Measurements from ENCODE around the gene RFFL.
A peak's percentile ranks its signal among the peaks of the same experiment; 100 is the strongest.

RFFL gene

GRCh38 chr17:35073991-35074627, 10.6 kb upstream of the RFFL start:
- Mint-ChIP-seq H3K36me3 (peaks cover under 1% of the 10 kb centered on the region), H3K9me3 (no peaks in the 10 kb centered on the region), H3K27me3 (no peaks in the 10 kb centered on the region), H3K27ac (peak overlapping the region; percentile 35), H3K4me1 (peaks cover 28% of the 10 kb centered on the region), H3K4me3 (no peak overlapping the region)
- ATAC-seq (ENCODE audit: low read depth) (no peak), DNase-seq (ENCODE audit: low spot score in 2 of 2) (no peak)

- Mint-ChIP-seq H3K4me3 (no peak overlapping the region), H3K9me3 (no peaks in the 10 kb centered on the region), H3K4me1 (peaks cover 30% of the 10 kb centered on the region), H3K27me3 (no peaks in the 10 kb centered on the region), H3K36me3 (peaks cover 2% of the 10 kb centered on the region), H3K27ac (peak overlapping the region; percentile 35)
- ATAC-seq (ENCODE audit: low read depth) (no peak), DNase-seq (ENCODE audit: low spot score in 2 of 2) (no peak)
Observed at GRCh38 chr17:35073183-35073790, 9.8 kb upstream of the RFFL start.

GRCh38 chr17:35069311-35069710, 5.8 kb upstream of the RFFL start:
- Mint-ChIP-seq H3K27me3 (no peaks in the 10 kb centered on the region), H3K36me3 (peaks cover 4% of the 10 kb centered on the region), H3K27ac (peak overlapping the region; percentile 14), H3K4me3 (no peak overlapping the region), H3K4me1 (peaks cover 28% of the 10 kb centered on the region), H3K9me3 (no peaks in the 10 kb centered on the region)
- no peak for DNase-seq (ENCODE audit: low spot score in 2 of 2)
- peak; percentile 61 for ATAC-seq (ENCODE audit: low read depth)

- Mint-ChIP-seq H3K27me3 (no peaks in the 10 kb centered on the region), H3K4me3 (no peak overlapping the region), H3K36me3 (peaks cover 4% of the 10 kb centered on the region), H3K4me1 (peaks cover 30% of the 10 kb centered on the region), H3K27ac (peak overlapping the region; percentile 14), H3K9me3 (no peaks in the 10 kb centered on the region)
- no peak for ATAC-seq (ENCODE audit: low read depth)
- DNase-seq (ENCODE audit: low spot score in 2 of 2), result no peak
Observed at GRCh38 chr17:35068249-35068648, 4.7 kb upstream of the RFFL start.

DNA sequence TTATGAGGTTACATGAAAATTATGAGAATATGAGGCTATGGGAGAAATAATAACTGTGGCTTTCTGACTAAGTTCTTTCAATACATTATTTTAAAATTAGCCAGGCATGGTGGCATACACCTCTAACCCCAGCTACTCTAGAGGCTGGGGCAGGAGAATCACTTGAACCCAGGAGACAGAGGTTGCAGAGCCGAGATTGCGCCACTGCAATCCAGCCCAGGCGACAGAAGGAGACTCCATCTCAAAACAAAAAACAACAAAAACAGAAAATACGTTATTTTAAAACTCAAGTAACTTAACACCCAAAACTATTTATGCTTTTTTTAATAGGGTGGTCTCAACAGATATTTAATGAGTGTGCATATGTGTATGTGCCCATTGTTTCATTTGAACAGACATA, 2.4 kb upstream of the RFFL start:
- Mint-ChIP-seq H3K4me3 (no peak overlapping the region), H3K4me1 (peaks cover 32% of the 10 kb centered on the region), H3K27me3 (no peaks in the 10 kb centered on the region), H3K27ac (no peak overlapping the region), H3K36me3 (peaks cover 6% of the 10 kb centered on the region), H3K9me3 (no peaks in the 10 kb centered on the region)
- DNase-seq (ENCODE audit: low spot score in 2 of 2) (no peak), ATAC-seq (ENCODE audit: low read depth) (no peak)

GRCh38 chr17:35064516-35065215, 1.2 kb upstream of the RFFL start:
- ATAC-seq (ENCODE audit: low read depth) (no peak), DNase-seq (ENCODE audit: low spot score in 2 of 2) (no peak)
- H3K4me1 Mint-ChIP-seq, result peaks cover 29% of the 10 kb centered on the region
- peak overlapping the region; percentile 94 for H3K27ac Mint-ChIP-seq
- no peaks in the 10 kb centered on the region for H3K9me3 Mint-ChIP-seq
- H3K27me3 Mint-ChIP-seq, result no peaks in the 10 kb centered on the region
- H3K4me3 Mint-ChIP-seq, result peak overlapping the region; percentile 41
- peaks cover 9% of the 10 kb centered on the region for H3K36me3 Mint-ChIP-seq

DNA sequence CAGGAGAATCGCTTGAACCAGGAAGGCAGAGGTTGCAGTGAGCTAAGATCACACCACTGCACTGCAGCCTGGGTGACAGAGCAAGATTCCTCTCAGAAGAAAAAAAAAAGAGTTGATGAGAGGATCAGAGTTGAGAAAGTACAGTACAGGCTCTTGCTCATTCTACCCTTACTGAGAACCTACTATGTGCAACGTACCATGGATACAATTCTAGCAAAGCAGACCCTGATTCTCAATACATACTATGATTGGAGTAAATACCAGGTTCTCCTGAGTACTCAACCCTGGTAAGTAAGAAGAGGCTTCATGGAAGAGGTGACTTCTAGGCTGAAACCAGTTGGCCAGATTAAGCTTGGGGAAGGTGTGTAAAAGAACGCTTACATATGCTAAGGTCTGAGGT, 1.2 kb downstream of the RFFL start:
- H3K36me3 Mint-ChIP-seq, result peaks cover 14% of the 10 kb centered on the region
- H3K4me1 Mint-ChIP-seq, result peaks cover 23% of the 10 kb centered on the region
- H3K4me3 Mint-ChIP-seq, result peak overlapping the region; percentile 49
- no peaks in the 10 kb centered on the region for H3K9me3 Mint-ChIP-seq
- DNase-seq (ENCODE audit: low spot score in 2 of 2), result no peak
- H3K27ac Mint-ChIP-seq, result peak overlapping the region; percentile 94
- H3K27me3 Mint-ChIP-seq, result no peaks in the 10 kb centered on the region
- ATAC-seq (ENCODE audit: low read depth), result no peak

GRCh38 chr17:35057332-35057915, 6.1 kb downstream of the RFFL start:
- H3K4me1 Mint-ChIP-seq, result peaks cover 22% of the 10 kb centered on the region
- H3K27me3 Mint-ChIP-seq, result no peaks in the 10 kb centered on the region
- H3K9me3 Mint-ChIP-seq, result no peaks in the 10 kb centered on the region
- ATAC-seq (ENCODE audit: low read depth) (no peak), DNase-seq (ENCODE audit: low spot score in 2 of 2) (no peak)
- no peak overlapping the region for H3K27ac Mint-ChIP-seq
- peaks cover 14% of the 10 kb centered on the region for H3K36me3 Mint-ChIP-seq
- H3K4me3 Mint-ChIP-seq, result no peak overlapping the region

- Mint-ChIP-seq H3K4me1 (peaks cover 31% of the 10 kb centered on the region), H3K9me3 (no peaks in the 10 kb centered on the region), H3K4me3 (no peak overlapping the region), H3K27me3 (no peaks in the 10 kb centered on the region), H3K36me3 (peaks cover 13% of the 10 kb centered on the region), H3K27ac (peak overlapping the region; percentile 10)
- ATAC-seq (ENCODE audit: low read depth) (no peak), DNase-seq (ENCODE audit: low spot score in 2 of 2) (no peak)
Observed at GRCh38 chr17:35056013-35056412, 7.5 kb downstream of the RFFL start.

DNA sequence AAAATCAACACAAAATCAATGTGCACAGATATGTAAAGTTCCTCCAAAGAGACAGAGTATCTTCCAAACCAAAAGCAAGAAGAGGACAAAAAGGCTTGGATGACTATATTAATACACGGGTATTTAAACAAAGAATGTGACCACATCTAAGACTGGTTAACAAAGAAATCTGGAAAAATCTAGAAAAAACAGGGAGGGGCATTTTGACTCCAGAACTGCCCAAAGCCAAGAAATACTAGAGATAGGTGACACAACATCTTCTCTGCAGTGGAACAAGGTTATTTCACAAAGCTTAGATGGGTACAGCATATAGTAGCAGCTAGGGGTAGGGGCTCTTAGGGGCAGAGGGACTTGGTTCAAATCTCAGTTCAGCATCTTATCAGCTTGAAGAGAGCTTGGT, 10.3 kb downstream of the RFFL start:
- Mint-ChIP-seq H3K36me3 (peaks cover 4% of the 10 kb centered on the region), H3K4me1 (peaks cover 38% of the 10 kb centered on the region), H3K4me3 (no peak overlapping the region), H3K27me3 (no peaks in the 10 kb centered on the region), H3K9me3 (no peaks in the 10 kb centered on the region), H3K27ac (peak overlapping the region; percentile 97)
- DNase-seq (ENCODE audit: low spot score in 2 of 2), result no peak
- no peak for ATAC-seq (ENCODE audit: low read depth)

DNA sequence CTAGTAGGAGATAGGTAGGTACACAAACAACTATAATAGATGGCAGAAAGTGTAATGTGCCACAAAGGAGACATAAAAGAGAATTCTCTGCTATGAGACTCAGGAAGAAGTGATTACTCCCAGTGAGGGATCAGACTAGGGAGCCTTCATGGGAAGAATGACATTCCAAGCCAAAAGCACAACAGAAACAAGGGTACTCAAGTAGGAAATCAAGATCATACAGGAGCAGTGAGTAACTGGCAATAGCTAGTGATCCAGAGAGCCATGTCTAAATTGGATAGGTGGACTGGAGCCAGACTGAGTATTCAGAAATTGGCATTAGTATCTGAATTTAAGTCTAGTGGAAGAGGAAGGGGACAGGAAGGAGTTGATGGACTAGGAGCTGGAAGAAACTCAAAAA, 10.7 kb downstream of the RFFL start:
- H3K4me3 Mint-ChIP-seq, result no peak overlapping the region

DNA sequence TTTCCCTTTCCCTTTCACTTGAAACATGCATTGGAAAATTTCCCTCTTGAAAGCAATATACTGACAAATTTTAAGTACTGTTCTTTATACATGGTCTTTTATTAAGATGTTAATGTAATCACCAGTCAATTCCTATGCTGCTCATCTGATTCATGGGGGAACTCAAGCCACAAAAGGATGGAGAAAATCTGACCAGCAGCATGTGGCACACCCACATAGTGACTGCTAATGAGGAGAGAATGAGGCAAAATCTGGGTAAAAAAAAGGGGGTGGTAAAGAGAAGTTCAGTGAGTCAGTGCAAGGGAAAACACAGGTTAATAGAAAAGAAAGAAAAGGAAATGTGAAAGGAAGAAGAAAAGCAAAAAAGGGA, 11.3 kb downstream of the RFFL start:
- no peak for ATAC-seq (ENCODE audit: low read depth)
- DNase-seq (ENCODE audit: low spot score in 2 of 2), result no peak

More for the DNA sequence above, 10.7 kb downstream of the RFFL start:
- DNase-seq (ENCODE audit: low spot score in 2 of 2) (no peak), ATAC-seq (ENCODE audit: low read depth) (no peak)
- Mint-ChIP-seq H3K9me3 (no peaks in the 10 kb centered on the region), H3K4me1 (peaks cover 38% of the 10 kb centered on the region), H3K27me3 (no peaks in the 10 kb centered on the region), H3K36me3 (peaks cover 4% of the 10 kb centered on the region), H3K27ac (peak overlapping the region; percentile 97)

GRCh38 chr17:35051579-35052240, 11.8 kb downstream of the RFFL start:
- ATAC-seq (ENCODE audit: low read depth), result peak; percentile 37
- Mint-ChIP-seq H3K36me3 (peaks cover 2% of the 10 kb centered on the region), H3K27me3 (no peaks in the 10 kb centered on the region), H3K4me3 (peak overlapping the region; percentile 67), H3K9me3 (no peaks in the 10 kb centered on the region), H3K4me1 (peaks cover 40% of the 10 kb centered on the region), H3K27ac (peak overlapping the region; percentile 97)
- no peak for DNase-seq (ENCODE audit: low spot score in 2 of 2)

More for the DNA sequence above, 11.3 kb downstream of the RFFL start:
- H3K9me3 Mint-ChIP-seq, result no peaks in the 10 kb centered on the region
- no peaks in the 10 kb centered on the region for H3K27me3 Mint-ChIP-seq
- peaks cover 36% of the 10 kb centered on the region for H3K4me1 Mint-ChIP-seq
- peaks cover 2% of the 10 kb centered on the region for H3K36me3 Mint-ChIP-seq
- peak overlapping the region; percentile 97 for H3K27ac Mint-ChIP-seq
- no peak overlapping the region for H3K4me3 Mint-ChIP-seq

GRCh38 chr17:35051183-35051578, 12.3 kb downstream of the RFFL start:
- H3K36me3 Mint-ChIP-seq, result peaks cover 2% of the 10 kb centered on the region

More at GRCh38 chr17:35051183-35051578, 12.3 kb downstream of the RFFL start:
- Mint-ChIP-seq H3K4me1 (peaks cover 42% of the 10 kb centered on the region), H3K27me3 (no peaks in the 10 kb centered on the region), H3K4me3 (peak overlapping the region; percentile 67), H3K27ac (peak overlapping the region; percentile 97), H3K9me3 (no peaks in the 10 kb centered on the region)
- DNase-seq (ENCODE audit: low spot score in 2 of 2), result peak in 1 of 2 donors; percentile 28
- peak; percentile 90 for ATAC-seq (ENCODE audit: low read depth)

All from memory B cell (primary cell).